ENCODE measurements around the gene SOX18. TPM values are rescaled to one million over a fixed set of nuclear protein-coding genes. Genes with fewer than 3 reads are reported as not detected.

SOX18 gene
- total and polyA plus RNA-seq, 2 donors, result 0.66 to 17.2 TPM

- no peak for DNase-seq (ENCODE audit: low read depth in 6 of 9, low spot score in 9 of 9)
- H3K36me3 ChIP-seq (ENCODE audit: control insufficient read depth in 2 of 2, insufficient read depth in 2 of 2, low read length in 1 of 2), result peaks cover 38 to 39% of the 10 kb centered on the region in 2 donors
- H3K4me1 ChIP-seq (ENCODE audit: control insufficient read depth in 2 of 2, insufficient read depth in 2 of 2, low read length in 2 of 2), result peaks cover 11 to 20% of the 10 kb centered on the region in 2 donors
- 95% methylated on average over 14 of the region's 14 CpGs for WGBS
- no peak overlapping the region for H3K4me3 ChIP-seq (ENCODE audit: low read length in 2 of 2)
- no peaks in the 10 kb centered on the region for H3K27me3 ChIP-seq (ENCODE audit: control insufficient read depth in 2 of 2, insufficient read depth in 1 of 2, low read length in 1 of 2)
- H3K27ac ChIP-seq (ENCODE audit: low read depth in 1 of 2, low read length in 1 of 2), result no peak overlapping the region
- H3K9me3 ChIP-seq (ENCODE audit: control insufficient read depth in 2 of 2, insufficient read depth in 1 of 2, low read length in 1 of 2), result peaks cover 0 to 1% of the 10 kb centered on the region in 2 donors
Measured at GRCh38 chr20:64072498-64073063, 23.1 kb upstream of the SOX18 start.

GRCh38 chr20:64071341-64072332, 22.2 kb upstream of the SOX18 start:
- no peak for DNase-seq (ENCODE audit: low read depth in 6 of 9, low spot score in 9 of 9)
- 94% methylated on average over 30 of the region's 30 CpGs for WGBS

GRCh38 chr20:64070244-64070993, 21.0 kb upstream of the SOX18 start:
- WGBS, result 98% methylated on average over 31 of the region's 31 CpGs
- no peak for DNase-seq (ENCODE audit: low read depth in 6 of 9, low spot score in 9 of 9)

More at GRCh38 chr20:64071341-64072332, 22.2 kb upstream of the SOX18 start:
- peaks cover 38 to 39% of the 10 kb centered on the region in 2 donors for H3K36me3 ChIP-seq (ENCODE audit: control insufficient read depth in 2 of 2, insufficient read depth in 2 of 2, low read length in 1 of 2)
- peaks cover 0 to 1% of the 10 kb centered on the region in 2 donors for H3K9me3 ChIP-seq (ENCODE audit: control insufficient read depth in 2 of 2, insufficient read depth in 1 of 2, low read length in 1 of 2)
- H3K27me3 ChIP-seq (ENCODE audit: control insufficient read depth in 2 of 2, insufficient read depth in 1 of 2, low read length in 1 of 2), result no peaks in the 10 kb centered on the region
- H3K4me3 ChIP-seq (ENCODE audit: low read length in 2 of 2), result no peak overlapping the region
- no peak overlapping the region for H3K27ac ChIP-seq (ENCODE audit: low read depth in 1 of 2, low read length in 1 of 2)
- peaks cover 3 to 20% of the 10 kb centered on the region in 2 donors for H3K4me1 ChIP-seq (ENCODE audit: control insufficient read depth in 2 of 2, insufficient read depth in 2 of 2, low read length in 2 of 2)

GRCh38 chr20:64069614-64070243, 20.3 kb upstream of the SOX18 start:
- H3K27me3 ChIP-seq (ENCODE audit: control insufficient read depth in 2 of 2, insufficient read depth in 1 of 2, low read length in 1 of 2), result no peaks in the 10 kb centered on the region
- 79% methylated on average over 14 of the region's 14 CpGs for WGBS
- no peaks in the 10 kb centered on the region for H3K9me3 ChIP-seq (ENCODE audit: control insufficient read depth in 2 of 2, insufficient read depth in 1 of 2, low read length in 1 of 2)
- DNase-seq (ENCODE audit: low read depth in 6 of 9, low spot score in 9 of 9), result no peak
- peaks cover 14 to 33% of the 10 kb centered on the region in 2 donors for H3K4me1 ChIP-seq (ENCODE audit: control insufficient read depth in 2 of 2, insufficient read depth in 2 of 2, low read length in 2 of 2)
- H3K4me3 ChIP-seq (ENCODE audit: low read length in 2 of 2), result no peak overlapping the region
- H3K36me3 ChIP-seq (ENCODE audit: control insufficient read depth in 2 of 2, insufficient read depth in 2 of 2, low read length in 1 of 2), result peaks cover 24 to 30% of the 10 kb centered on the region in 2 donors
- no peak overlapping the region for H3K27ac ChIP-seq (ENCODE audit: low read depth in 1 of 2, low read length in 1 of 2)

More at GRCh38 chr20:64070244-64070993, 21.0 kb upstream of the SOX18 start:
- peaks cover 8 to 26% of the 10 kb centered on the region in 2 donors for H3K4me1 ChIP-seq (ENCODE audit: control insufficient read depth in 2 of 2, insufficient read depth in 2 of 2, low read length in 2 of 2)
- no peaks in the 10 kb centered on the region for H3K9me3 ChIP-seq (ENCODE audit: control insufficient read depth in 2 of 2, insufficient read depth in 1 of 2, low read length in 1 of 2)
- no peak overlapping the region for H3K4me3 ChIP-seq (ENCODE audit: low read length in 2 of 2)
- peaks cover 31 to 37% of the 10 kb centered on the region in 2 donors for H3K36me3 ChIP-seq (ENCODE audit: control insufficient read depth in 2 of 2, insufficient read depth in 2 of 2, low read length in 1 of 2)
- H3K27ac ChIP-seq (ENCODE audit: low read depth in 1 of 2, low read length in 1 of 2), result no peak overlapping the region
- no peaks in the 10 kb centered on the region for H3K27me3 ChIP-seq (ENCODE audit: control insufficient read depth in 2 of 2, insufficient read depth in 1 of 2, low read length in 1 of 2)

- Histone ChIP-seq H3K36me3 (ENCODE audit: control insufficient read depth in 2 of 2, insufficient read depth in 2 of 2, low read length in 1 of 2) (peaks cover 19 to 25% of the 10 kb centered on the region in 2 donors), H3K27ac (ENCODE audit: low read depth in 1 of 2, low read length in 1 of 2) (no peak overlapping the region), H3K4me3 (ENCODE audit: low read length in 2 of 2) (no peak overlapping the region), H3K4me1 (ENCODE audit: control insufficient read depth in 2 of 2, insufficient read depth in 2 of 2, low read length in 2 of 2) (peaks cover 19 to 38% of the 10 kb centered on the region in 2 donors), H3K27me3 (ENCODE audit: control insufficient read depth in 2 of 2, insufficient read depth in 1 of 2, low read length in 1 of 2) (no peaks in the 10 kb centered on the region), H3K9me3 (ENCODE audit: control insufficient read depth in 2 of 2, insufficient read depth in 1 of 2, low read length in 1 of 2) (no peaks in the 10 kb centered on the region)
- DNase-seq (ENCODE audit: low read depth in 6 of 9, low spot score in 9 of 9), result no peak
- 93% methylated on average over 20 of the region's 20 CpGs for WGBS
Measured at GRCh38 chr20:64069209-64069613, 19.8 kb upstream of the SOX18 start.

- WGBS, result 70% methylated on average over 12 of the region's 12 CpGs
- peaks cover 25 to 44% of the 10 kb centered on the region in 2 donors for H3K4me1 ChIP-seq (ENCODE audit: control insufficient read depth in 2 of 2, insufficient read depth in 2 of 2, low read length in 2 of 2)
Measured at GRCh38 chr20:64068386-64069208, 19.2 kb upstream of the SOX18 start.

GRCh38 chr20:64067733-64068307, 18.4 kb upstream of the SOX18 start:
- Histone ChIP-seq H3K27ac (ENCODE audit: low read depth in 1 of 2, low read length in 1 of 2) (no peak overlapping the region), H3K9me3 (ENCODE audit: control insufficient read depth in 2 of 2, insufficient read depth in 1 of 2, low read length in 1 of 2) (peaks cover 0 to 2% of the 10 kb centered on the region in 2 donors), H3K36me3 (ENCODE audit: control insufficient read depth in 2 of 2, insufficient read depth in 2 of 2, low read length in 1 of 2) (peaks cover 7 to 11% of the 10 kb centered on the region in 2 donors), H3K27me3 (ENCODE audit: control insufficient read depth in 2 of 2, insufficient read depth in 1 of 2, low read length in 1 of 2) (no peaks in the 10 kb centered on the region), H3K4me3 (ENCODE audit: low read length in 2 of 2) (no peak overlapping the region), H3K4me1 (ENCODE audit: control insufficient read depth in 2 of 2, insufficient read depth in 2 of 2, low read length in 2 of 2) (peaks cover 27 to 47% of the 10 kb centered on the region in 2 donors)
- no peak for DNase-seq (ENCODE audit: low read depth in 6 of 9, low spot score in 9 of 9)
- 85% methylated on average over 12 of the region's 12 CpGs for WGBS

More at GRCh38 chr20:64068386-64069208, 19.2 kb upstream of the SOX18 start:
- Histone ChIP-seq H3K9me3 (ENCODE audit: control insufficient read depth in 2 of 2, insufficient read depth in 1 of 2, low read length in 1 of 2) (peaks cover 0 to 2% of the 10 kb centered on the region in 2 donors), H3K27me3 (ENCODE audit: control insufficient read depth in 2 of 2, insufficient read depth in 1 of 2, low read length in 1 of 2) (no peaks in the 10 kb centered on the region), H3K4me3 (ENCODE audit: low read length in 2 of 2) (no peak overlapping the region), H3K27ac (ENCODE audit: low read depth in 1 of 2, low read length in 1 of 2) (no peak overlapping the region), H3K36me3 (ENCODE audit: control insufficient read depth in 2 of 2, insufficient read depth in 2 of 2, low read length in 1 of 2) (peaks cover 13 to 19% of the 10 kb centered on the region in 2 donors)
- DNase-seq (ENCODE audit: low read depth in 6 of 9, low spot score in 9 of 9), result no peak
